Bronchial epithelial cell (primary cell): ENCODE data around the gene SLC16A8. TPM values are rescaled to one million over a fixed set of nuclear protein-coding genes. Genes with fewer than 3 reads are reported as not detected.

Experiments
- DNase-seq: peaks from one replicate; pipeline ENCODE4 v3.0.0-alpha.2; 2010; ENCODE audit warnings: low read depth
- FAIRE-seq: peaks from 2 replicates; lab custom pipeline; 2011; peaks lifted over from hg19 to GRCh38; lab: Jason Lieb, UNC
- H3K27me3 ChIP-seq: 2 replicates; pipeline ENCODE4 v1.5.1; 2011; ENCODE audit warnings: low read length; ENCODE audit not compliant: control insufficient read depth, insufficient read depth
- H3K36me3 ChIP-seq: 2 replicates; pipeline ENCODE4 v1.5.1; 2011; ENCODE audit warnings: low read length; ENCODE audit not compliant: control insufficient read depth, insufficient read depth
- H3K4me3 ChIP-seq: 2 replicates; pipeline ENCODE4 v1.5.1; 2011; ENCODE audit warnings: mild to moderate bottlenecking, low read depth, low read length, control low read depth
- CTCF ChIP-seq: IDR thresholded peaks from 2 replicates; pipeline ENCODE4 v1.5.1; 2011; ENCODE audit warnings: mild to moderate bottlenecking, moderate library complexity, low read length, control low read depth, inconsistent platforms; ENCODE audit not compliant: insufficient read depth, severe bottlenecking
- total RNA-seq: library from RNA; depleted of rRNA; stranded (reverse); fragments of >200 nt; gene quantifications from 2 replicates; pipeline ENCODE4 v1.2.1, GENCODE V29; 2014

The SLC16A8 gene
- total RNA-seq, 1 donor from 2014 or later = 0.26 TPM

GRCh38 chr22:38077595-38077994 is 6.4 kb downstream of the SLC16A8 start:
- DNase-seq = no peak
- Histone ChIP-seq H3K36me3 (peaks cover 7% of the 10 kb centered on the region), H3K4me3 (no peak overlapping the region), H3K27me3 (peaks cover 8% of the 10 kb centered on the region)
- FAIRE-seq = no peak
- no peak for TF ChIP-seq CTCF

GRCh38 chr22:38077096-38077495 is 6.9 kb downstream of the SLC16A8 start:
- Histone ChIP-seq H3K4me3 (no peak overlapping the region), H3K27me3 (peaks cover 6% of the 10 kb centered on the region), H3K36me3 (peaks cover 11% of the 10 kb centered on the region)
- TF ChIP-seq CTCF = no peak
- FAIRE-seq = no peak
- no peak for DNase-seq

GRCh38 chr22:38075961-38076360 is 8.0 kb downstream of the SLC16A8 start:
- Histone ChIP-seq H3K4me3 (no peak overlapping the region), H3K27me3 (peaks cover 2% of the 10 kb centered on the region), H3K36me3 (peaks cover 16% of the 10 kb centered on the region)
- TF ChIP-seq CTCF = no peak
- FAIRE-seq = no peak
- no peak for DNase-seq

GRCh38 chr22:38075105-38075825 is 8.7 kb downstream of the SLC16A8 start:
- DNase-seq (no peak), FAIRE-seq (no peak)
- no peaks in the 10 kb centered on the region for H3K27me3 ChIP-seq
- H3K4me3 ChIP-seq = no peak overlapping the region
- TF ChIP-seq CTCF = no peak
- H3K36me3 ChIP-seq = peaks cover 18% of the 10 kb centered on the region

GRCh38 chr22:38074181-38075104 is 9.5 kb downstream of the SLC16A8 start:
- TF ChIP-seq CTCF = no peak
- H3K36me3 ChIP-seq = peaks cover 20% of the 10 kb centered on the region
- H3K27me3 ChIP-seq = no peaks in the 10 kb centered on the region
- no peak for FAIRE-seq
- no peak for DNase-seq
- H3K4me3 ChIP-seq = no peak overlapping the region
